NCI-H774 (cell line): ENCODE data around the gene CROCC2.

ENCODE experiments used
- DNase-seq: peaks from one replicate; lab custom pipeline; 2025; lab: John Stamatoyannopoulos, UW

The CROCC2 gene

DNA sequence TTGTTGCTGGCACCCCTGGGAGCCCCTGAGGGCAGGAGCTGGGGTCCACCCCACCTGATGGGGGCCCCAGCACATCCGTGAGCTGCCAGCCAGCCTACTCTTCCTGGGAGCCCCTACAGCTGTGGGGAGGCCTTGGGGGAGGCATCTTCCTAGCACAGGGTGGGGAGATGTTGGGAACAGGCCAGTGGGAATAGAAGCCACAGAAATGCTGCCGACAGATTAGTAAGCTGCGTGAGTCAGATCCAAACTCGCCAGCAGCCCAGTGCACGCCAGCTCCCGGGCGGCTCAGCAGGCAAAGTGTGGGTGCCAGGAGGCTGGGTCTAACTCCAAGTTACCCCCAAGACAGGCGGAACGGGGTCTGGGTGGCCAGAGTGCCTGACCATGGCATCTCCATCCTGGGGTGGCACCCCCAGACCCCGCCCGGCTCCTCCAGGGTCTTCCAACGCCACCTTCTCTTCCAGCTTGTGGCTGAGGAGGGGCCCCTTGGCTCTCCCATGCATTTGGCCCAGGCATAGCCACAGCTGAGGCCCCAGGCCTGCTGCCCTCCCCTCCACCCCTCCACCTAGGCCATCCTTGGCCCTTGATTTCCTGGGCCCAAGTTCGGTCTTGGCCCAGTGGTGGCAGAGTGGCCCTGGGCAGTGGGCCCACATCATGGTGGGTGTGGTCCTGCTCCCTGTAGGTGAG lies 15.3 kb downstream of the CROCC2 start:
- DNase-seq, result no peak

- DNase-seq, result no peak
Observed at GRCh38 chr2:240921995-240922244, 15.8 kb downstream of the CROCC2 start.

GRCh38 chr2:240922245-240922981 lies 16.3 kb downstream of the CROCC2 start:
- no peak for DNase-seq

GRCh38 chr2:240922982-240923537 lies 16.9 kb downstream of the CROCC2 start:
- DNase-seq, result no peak

DNA sequence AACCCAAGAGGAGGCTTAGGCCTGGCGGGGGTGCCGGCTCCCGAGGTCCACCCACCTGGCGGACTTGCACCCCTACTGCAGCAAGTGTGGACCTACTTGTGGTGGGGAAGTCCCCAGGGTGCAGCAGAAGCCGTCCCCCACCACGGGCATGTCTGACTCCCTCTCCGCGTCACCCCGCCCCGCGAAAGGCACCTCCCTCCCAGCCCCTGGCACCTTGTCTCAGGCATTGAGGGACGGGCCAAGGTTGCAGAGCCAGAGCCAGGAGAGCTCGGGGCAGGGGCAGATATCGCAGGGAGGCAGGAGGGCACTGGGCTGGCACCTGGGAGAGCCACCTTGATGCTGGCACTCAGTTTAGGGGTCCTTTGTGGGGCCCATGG lies 19.0 kb downstream of the CROCC2 start:
- DNase-seq, result no peak

- no peak for DNase-seq
Observed at GRCh38 chr2:240925568-240926515, 19.7 kb downstream of the CROCC2 start.

DNA sequence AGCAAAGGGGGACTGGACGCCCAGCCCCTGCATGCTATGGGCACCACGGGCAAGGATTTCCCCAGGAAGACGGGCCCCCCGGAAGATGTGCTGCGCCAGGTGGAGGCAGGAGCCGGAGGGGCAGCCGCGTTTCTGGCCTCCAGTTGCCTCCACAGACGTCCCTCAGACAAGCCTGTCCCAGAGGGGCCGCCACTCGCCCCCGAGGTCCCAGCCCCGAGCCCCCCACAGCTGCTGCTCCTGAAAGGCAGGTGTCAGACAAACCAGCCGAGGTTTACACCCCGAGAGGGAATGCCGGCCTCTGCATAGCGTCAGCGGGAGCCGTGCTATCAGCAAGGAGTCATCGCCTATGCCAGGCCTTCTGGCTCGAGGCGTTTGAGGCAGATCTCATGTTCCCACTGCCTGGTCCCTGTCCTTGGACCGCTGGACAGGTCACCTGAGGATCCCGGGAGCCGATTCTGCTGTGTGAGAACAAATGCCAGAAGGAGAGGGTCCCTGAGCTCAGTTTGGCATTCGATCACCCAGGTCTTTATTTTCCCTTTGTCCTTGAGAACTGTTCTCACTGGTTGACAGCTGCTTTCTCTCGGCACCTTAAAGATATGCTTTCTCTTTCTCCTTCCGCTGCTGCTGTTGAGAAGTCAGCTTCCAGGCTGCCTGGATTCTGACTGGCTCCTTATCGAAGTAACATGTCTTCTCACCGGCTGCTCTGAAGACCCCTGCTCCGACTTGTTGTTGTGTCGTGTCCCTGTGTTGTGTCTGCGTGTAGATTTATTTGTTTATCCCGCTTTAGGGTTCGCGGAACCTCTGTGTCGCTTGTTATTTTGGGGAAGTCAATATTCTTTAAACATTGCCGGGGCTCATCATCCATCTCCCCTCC lies 20.6 kb downstream of the CROCC2 start:
- no peak for DNase-seq

DNA sequence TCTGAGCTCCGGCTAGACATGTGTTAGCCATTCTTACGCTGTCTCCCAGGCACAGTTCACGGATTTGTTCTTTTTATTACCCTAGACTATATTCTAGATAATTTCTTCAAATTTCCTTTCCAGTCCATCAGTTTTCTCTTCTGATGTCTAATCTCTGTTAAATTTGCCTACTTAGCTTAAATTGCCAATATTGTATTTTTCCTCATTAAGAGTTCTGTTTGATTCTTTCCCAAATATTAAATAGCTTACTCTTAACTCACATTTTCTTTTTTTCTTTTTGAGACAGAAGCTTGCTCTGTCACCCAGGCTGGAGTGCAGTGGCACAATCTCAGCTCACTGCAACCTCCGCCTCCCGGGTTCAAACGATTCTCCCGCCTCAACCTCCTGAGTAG lies 21.2 kb downstream of the CROCC2 start:
- no peak for DNase-seq

DNA sequence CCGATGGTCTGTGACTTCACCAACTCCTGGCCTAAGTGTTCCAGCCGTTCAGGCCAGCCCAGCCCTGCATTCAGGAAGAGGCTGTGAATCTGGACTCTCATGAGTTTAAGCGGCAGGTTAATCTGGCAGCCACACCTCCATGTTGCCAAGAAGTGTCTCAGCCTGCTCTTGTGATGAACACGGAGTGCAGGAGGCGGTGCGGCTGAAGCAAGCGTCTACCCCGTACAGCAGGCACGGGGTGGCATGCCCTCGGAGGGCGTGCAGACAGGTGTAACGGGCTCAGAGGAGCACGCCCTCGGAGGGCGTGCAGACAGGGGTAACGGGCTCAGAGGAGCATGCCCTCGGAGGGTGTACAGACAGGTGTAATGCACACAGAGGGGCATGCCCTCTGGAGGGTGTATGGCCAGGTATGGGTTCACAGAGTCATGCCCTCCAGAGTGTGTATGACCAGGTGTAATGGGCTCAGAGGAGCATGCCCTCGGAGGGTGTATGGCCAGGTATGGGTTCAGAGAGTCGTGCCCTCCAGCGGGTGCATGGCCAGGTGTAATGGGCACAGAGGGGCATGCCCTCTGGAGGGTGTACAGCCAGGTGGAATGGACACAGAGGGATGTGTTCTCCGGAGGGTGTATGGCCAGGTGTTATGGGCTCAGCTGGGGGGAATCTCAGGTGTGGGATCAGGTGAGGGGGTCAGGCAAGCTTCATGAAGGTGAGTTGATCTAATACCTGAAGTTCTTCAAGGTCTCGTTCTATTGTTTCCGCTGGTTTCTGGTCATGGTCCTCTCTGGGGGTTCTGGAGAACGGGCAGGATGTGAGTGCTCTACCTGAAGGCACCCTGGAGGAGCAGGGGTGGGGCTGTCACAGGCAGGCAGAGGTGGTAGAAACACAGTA lies 22.6 kb downstream of the CROCC2 start:
- DNase-seq, result no peak

DNA sequence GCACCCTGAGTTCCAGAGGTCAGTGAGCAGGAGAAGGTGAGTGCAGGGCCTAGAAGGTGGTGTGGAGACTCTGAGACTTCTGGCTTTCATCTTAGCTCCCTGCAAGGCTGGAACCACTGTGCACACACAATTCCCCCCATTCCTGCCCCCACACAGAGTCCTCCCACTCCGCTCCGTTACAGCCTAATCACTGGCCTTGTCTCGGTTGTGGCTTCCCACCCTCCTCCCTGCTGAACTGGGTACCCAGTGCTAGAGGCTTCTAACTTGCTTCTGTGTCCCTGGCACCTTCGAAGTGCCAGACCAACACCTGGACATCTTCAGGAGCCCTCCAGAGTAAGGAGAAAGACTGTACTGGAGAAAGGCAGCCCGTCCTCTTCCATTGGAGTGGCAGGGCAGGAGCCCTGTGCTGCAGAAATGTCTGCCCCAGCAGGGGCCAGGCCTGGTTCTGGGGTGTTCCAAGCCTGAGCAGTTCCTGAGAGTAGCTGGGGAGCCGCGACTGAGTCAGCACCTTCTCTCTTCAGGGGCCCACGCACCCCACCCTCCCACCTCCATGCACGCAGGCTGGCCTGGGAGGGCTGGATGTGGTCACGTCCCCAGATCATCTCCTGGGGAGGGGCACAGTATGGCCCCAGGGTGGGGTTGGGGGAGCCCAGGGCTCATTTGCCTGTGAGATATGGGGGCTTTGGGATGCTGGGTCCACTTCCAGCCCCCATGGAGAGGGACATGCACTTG lies 23.4 kb downstream of the CROCC2 start:
- DNase-seq, result no peak

- no peak for DNase-seq
Observed at GRCh38 chr2:240930096-240930630, 24.0 kb downstream of the CROCC2 start.

DNA sequence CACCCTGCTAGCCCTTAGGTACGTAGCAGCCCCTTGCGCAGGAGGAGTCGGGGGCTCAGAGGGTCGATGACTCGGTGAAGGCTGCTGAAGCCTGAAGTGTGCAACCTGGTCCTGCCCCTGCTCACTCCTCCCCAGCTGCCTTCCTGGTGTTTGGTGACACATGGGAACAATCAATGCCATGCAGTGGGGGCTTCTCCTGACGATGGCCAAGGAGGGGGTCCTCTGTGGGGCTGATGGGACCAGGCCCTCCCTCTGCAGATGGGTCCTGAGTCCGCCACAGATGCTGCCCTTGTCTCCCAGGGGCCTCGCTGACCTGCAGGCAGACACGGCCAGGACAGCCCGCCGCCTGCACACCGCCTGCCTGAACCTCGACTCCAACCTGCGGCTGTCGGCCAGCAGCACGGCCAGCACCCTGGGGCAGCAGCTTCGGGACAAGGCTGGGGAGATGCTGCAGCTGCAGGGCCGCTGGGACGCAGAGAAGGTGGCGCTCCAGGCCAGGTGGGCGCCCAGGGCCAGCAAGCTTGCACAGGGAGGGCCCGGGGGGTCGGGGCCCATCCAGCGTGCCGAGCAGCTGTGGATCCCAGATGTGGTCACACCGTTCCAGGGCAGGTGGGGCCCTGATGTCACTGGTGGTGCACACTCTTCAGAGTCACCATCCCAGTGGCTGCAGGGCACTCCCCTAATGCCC lies 24.6 kb downstream of the CROCC2 start:
- DNase-seq, result no peak

GRCh38 chr2:240931319-240931949 lies 25.3 kb downstream of the CROCC2 start:
- DNase-seq, result no peak

DNA sequence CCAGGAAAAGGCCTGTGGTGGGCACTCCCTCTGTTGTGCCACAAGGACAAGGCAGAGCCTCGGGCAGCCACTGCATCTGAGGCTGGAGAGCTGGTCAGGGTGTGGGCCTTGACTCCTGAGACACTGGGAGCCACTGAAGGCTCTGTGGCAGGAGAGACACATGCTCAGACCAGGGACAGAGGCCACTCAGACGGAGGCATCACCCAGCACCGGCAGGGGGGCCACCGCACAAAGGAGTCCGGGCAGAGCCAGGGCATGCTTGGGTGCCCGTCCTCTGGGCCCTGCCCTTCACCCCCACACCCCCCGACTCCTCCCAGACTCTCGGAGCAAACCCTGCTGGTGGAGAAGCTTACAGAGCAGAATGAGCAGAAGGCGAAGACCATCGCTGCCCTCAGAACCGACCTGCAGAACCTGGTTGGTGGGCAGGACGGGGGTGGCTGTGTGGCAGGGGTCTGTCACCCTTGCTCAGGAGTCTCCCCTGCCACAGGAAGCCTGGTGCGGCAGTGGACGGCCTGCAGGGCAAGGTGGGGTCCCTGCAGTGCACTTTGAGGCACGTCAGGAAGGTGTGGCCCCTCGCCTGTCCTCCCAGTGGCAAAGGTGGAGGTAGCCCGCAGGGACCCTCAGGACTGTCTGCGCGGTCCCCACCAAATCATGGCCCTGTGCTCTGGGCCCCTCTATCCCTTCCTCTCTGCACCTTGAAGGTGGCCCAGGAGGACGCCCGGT lies 26.0 kb downstream of the CROCC2 start:
- no peak for DNase-seq

- no peak for DNase-seq
Observed at GRCh38 chr2:240932724-240933047, 26.6 kb downstream of the CROCC2 start.

- no peak for DNase-seq
Observed at GRCh38 chr2:240933048-240933965, 27.2 kb downstream of the CROCC2 start.
